NCI-H1048 (cell line): Measurements from ENCODE around the gene TRIM47.

Experiments used
- DNase-seq: peaks from one replicate; lab custom pipeline; 2025; lab: John Stamatoyannopoulos, UW

TRIM47 gene, protein sequence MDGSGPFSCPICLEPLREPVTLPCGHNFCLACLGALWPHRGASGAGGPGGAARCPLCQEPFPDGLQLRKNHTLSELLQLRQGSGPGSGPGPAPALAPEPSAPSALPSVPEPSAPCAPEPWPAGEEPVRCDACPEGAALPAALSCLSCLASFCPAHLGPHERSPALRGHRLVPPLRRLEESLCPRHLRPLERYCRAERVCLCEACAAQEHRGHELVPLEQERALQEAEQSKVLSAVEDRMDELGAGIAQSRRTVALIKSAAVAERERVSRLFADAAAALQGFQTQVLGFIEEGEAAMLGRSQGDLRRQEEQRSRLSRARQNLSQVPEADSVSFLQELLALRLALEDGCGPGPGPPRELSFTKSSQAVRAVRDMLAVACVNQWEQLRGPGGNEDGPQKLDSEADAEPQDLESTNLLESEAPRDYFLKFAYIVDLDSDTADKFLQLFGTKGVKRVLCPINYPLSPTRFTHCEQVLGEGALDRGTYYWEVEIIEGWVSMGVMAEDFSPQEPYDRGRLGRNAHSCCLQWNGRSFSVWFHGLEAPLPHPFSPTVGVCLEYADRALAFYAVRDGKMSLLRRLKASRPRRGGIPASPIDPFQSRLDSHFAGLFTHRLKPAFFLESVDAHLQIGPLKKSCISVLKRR

DNA sequence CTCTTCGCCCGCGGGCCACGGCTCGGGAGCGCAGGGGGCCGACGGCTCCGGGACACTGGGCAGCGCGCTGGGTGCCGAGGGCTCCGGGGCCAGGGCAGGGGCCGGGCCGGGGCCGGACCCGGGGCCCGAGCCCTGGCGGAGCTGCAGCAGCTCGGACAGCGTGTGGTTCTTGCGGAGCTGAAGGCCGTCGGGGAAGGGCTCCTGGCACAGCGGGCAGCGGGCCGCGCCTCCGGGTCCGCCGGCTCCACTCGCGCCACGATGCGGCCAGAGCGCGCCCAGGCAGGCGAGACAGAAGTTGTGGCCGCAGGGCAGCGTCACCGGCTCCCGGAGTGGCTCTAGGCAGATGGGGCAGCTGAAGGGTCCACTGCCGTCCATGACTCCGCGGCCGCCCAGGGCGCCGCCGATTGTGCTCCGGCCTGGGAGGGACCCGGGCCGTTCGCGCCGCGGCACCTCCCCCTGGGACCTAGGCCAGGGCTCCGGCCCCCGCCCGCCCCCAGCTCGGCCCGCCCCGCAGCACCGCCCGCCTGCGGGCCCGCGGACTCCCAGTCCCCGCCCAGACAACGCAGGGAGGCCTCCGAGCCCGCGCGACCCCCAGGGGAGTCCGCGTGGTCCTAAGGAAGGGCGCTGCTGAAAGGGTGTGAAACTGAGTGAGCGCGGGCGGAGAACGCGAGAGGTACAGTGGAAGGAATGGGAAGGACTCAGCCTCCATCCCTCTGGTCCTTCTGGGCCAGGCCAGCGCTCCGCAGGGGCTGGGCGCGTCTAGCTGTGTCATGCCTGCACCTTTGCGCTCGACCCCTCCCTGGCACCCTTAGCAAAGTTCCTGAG lies at the start of gene TRIM47:
Gene TRIM47 (minus strand): TSS at position 408 of the 825 bp plus-strand sequence. CDS start 33 bp downstream, at position 375.
- DNase-seq, result no peak

DNA sequence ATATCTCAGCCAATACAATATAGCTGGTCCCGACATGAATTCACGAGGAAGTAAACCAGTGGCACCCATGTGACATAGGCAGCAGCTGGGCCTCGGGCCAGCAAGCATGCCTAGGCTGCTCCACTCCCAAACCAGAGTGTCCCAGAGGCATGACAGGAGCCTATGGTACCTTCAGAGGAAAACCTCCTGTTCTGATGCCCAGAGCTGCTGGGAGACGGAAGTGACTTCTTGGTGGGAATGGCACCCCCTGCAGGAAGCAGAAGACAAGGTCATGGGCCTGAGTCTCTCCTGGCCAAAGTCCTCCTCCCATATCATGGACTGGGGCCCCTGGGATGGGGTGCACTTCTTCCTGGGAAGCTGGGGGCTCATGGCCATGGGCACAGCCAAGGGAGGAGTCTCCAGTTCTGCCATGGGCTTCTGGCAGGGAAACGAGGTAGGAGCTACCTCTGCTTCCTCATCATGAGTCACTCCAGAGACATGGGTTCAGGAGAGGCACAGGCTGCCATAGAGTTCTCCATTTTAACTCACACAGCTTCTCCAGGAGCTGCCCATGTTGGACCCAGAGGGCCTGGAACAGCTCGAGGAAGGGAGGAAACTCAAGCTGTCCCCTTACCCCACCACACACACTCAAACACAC lies 49.0 kb upstream of the TRIM47 start:
- no peak for DNase-seq

DNA sequence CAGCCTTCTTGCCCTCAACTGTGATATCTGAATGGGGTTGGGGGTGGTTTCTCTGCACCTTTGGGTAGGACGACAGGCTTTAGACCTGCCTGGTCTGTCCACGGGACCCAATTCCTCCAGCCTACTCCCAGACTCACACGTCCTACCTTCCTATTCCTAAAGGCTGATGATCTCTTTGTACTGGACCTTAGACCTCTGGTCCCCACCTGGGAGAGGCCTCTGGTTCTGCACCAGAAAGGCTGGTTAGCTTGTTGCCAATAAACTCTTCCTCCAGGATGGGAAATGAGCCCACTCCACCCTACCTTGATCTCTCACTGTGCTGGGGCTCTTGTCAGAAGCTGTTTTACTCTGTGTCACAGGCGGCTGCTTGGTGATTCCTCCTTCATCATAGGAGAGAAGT lies 48.1 kb upstream of the TRIM47 start:
- no peak for DNase-seq

DNA sequence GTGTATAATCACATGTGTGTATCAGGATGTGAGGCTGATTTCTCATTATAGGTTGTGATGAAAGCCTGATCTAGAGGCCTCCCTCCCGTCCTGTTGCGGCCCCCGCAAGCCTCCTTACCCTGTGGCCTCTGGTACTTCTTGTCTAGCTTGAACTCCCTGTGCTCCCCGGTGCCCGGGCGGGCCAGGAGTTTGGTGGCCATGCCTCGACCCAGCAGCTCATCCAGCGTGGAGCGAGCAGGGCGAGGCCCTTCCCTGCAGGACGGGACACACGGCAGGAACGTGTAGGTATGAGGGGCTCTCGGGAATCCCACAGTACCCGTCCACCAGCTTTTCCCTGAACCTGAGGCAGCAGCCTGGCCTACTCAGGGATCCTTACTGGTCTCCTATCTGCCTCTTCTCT lies 47.5 kb upstream of the TRIM47 start:
- DNase-seq, result no peak

DNA sequence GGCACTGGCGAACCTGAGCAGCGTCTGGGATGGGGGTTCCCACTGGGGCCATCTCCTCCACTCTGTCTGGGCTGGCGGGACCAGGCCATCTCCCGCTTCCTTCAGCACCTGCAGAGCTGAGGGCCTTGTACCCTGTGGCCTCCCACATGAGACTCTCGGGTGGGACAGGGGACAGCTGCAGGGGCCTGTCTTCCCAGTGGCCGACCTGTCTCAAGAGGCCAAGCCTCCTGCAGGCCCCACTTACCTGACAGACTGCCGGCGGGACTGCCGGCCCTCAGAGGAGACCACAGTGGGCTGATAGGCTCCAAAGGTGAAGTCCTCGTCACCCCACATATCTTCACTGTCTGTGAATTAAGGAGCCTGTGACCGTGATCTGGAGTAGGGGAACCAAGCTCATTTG lies 46.7 kb upstream of the TRIM47 start:
- DNase-seq, result no peak

DNA sequence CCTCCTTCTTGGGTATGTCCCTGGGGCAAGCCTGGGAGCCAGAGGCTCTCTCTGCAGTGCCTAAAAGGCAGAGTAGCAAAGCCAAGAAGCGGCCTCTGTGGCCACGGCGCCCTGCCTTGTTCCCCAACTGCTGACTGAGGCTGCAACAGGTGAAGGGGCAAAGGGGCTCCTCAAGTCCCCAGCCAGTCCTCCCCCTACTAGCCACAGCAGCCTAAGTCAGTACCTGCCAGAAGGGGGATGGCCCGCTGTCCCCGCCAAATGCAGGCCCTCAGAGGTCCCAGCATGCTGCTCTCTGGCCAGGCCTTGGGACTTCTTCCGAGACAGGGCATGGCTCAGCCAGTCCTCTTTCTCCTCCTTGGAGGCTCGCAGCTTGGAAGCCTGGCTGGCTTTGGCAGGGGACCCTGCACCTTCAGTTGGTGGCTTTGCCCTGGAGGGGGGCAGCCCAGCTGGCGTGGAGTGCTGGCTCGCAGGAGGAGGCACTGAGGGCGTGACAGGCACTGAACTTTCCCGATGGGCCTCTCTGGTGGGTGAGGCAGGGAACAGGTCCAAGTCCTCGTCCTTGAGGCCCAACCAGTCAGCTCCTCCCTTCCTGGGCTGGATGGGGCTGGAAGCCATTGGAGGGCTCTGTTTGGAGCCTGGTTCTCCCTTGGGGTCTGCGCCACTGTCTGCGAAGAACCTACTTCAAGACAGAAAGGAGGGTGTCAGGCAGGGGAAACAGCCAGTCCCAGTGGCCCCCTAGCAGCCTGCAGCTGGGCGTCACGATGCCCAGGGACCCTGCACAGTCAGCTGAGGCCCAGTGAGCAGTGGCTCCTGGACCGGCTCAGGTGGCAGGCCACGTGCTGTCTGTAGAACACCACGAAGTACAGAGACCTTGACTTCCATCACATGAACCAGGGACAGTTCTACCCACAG lies 44.8 kb upstream of the TRIM47 start:
- no peak for DNase-seq

DNA sequence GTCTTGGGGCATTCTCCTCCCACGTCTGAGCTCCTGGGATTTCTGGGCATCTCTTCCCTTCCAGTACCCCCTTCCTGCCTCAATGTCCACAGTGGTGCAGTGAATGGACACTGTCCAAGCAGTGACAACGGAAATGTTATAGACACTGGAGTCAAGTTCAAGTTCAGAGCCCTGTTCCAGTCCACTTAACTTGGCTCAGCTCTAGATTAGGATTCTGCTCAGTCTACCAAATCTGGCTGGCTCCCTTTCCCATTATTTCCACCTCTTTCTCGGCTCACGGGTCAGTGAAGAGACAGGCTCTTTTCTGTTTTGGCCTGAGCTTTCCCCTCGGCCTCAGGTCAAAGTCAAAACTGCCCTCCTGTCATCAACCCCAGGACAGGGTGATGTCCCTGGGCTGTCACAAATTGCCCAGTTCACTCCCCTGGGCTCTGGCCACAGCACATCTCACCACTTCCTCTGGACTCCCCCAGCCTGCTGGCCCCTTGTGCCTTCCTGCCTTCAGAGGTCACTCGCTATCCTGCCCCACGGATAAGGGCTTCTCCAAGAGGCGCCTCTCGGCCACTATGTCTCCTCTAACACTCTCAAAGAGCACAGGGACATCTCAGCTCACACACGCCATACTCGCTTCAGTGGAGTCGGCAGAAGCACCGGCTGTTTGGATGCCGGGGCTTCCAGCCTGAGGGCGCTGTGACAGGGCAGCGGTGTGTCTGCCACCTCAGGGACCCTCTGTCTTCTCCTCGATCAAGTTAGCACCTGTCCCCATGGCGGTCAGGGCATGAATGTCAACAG lies 44.0 kb upstream of the TRIM47 start:
- no peak for DNase-seq

DNA sequence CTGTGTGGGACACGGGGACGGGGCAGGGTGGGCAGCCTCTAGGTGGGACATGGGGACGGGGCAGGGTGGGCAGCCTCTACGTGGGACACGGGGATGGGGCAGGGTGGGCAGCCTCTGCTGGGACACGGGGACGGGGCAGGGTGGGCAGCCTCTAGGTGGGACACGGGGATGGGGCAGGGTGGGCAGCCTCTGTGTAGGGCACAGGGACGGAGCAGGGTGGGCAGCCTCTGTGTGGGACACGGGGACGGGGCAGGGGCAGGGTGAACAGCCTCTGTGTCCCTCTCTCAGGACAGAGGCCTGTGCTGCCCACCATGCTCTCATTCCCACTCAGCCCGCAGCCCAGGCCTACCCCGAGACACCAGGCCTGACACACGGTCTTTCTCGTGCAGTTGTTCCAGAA lies 43.2 kb upstream of the TRIM47 start:
- no peak for DNase-seq

DNA sequence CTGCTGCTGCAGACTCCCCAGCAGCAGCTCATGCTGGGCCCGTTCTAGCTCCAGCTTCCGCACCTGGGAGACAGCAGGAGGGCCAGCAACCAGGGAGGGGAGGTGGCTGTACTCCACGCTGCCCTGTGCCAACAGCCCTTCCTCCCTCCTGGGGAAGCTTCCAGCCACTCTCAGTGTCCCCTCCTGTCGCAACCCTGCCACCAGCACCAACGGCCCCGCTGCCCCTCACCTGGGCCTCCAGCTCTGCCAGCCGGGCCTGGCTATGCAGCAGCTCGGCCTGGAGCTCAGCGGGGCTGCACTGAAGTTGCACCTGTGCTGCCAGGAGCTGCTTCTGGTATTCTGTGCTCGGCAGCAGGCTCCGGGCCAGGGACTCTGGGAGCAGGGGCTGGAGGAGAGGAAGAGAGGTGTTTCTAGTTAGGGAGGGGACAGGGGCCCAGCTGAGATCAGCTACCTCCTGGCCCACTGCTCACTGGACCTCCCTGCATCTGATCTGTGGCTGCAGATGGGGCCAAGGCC lies 41.7 kb upstream of the TRIM47 start:
- no peak for DNase-seq

DNA sequence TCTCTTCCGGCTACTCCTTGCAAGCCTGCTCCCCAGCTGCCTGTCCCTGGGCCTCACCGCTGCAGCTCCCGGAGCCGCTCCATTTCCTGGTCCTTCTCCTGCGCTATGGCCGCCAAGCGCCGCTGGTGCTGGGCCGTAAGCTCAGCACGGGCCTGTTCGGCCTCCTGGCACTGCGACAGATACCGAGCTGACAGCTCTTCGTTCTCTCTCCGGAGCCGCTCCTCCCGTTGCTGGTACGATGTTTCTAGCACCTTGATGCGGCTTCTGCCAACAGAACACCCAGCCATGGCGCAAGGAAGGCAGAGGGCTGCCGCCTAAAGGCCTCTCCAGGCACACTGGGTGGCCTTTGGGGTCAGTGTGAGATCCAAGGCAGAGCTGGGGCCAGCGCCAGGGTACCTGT lies 41.2 kb upstream of the TRIM47 start:
- DNase-seq, result no peak

DNA sequence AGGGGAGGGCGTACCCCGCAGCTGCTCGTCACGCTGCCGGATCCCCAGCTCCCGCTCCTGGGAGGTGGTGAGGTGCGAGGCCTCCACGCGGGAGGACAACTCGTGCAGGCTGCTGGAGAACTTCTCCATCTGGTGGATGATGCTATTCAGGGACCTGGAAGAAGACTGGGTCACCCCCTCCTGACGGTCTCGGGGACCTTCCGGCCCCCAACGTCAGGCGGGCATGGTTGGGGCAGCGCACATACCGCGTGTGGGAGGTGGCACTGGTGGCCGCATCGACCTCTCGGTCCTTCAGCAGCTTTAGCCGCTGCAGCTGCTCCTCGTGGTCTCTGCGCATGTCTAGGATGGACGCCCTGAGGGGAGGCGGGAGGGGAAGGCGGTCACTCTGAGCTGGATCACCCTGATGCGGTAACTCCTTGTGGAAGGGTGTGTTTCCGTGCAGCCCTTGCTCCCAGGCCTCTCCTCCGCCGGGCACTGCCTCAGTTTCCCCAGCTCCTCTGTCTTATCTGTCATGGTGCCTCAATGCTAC lies 39.6 kb upstream of the TRIM47 start:
- no peak for DNase-seq

DNA sequence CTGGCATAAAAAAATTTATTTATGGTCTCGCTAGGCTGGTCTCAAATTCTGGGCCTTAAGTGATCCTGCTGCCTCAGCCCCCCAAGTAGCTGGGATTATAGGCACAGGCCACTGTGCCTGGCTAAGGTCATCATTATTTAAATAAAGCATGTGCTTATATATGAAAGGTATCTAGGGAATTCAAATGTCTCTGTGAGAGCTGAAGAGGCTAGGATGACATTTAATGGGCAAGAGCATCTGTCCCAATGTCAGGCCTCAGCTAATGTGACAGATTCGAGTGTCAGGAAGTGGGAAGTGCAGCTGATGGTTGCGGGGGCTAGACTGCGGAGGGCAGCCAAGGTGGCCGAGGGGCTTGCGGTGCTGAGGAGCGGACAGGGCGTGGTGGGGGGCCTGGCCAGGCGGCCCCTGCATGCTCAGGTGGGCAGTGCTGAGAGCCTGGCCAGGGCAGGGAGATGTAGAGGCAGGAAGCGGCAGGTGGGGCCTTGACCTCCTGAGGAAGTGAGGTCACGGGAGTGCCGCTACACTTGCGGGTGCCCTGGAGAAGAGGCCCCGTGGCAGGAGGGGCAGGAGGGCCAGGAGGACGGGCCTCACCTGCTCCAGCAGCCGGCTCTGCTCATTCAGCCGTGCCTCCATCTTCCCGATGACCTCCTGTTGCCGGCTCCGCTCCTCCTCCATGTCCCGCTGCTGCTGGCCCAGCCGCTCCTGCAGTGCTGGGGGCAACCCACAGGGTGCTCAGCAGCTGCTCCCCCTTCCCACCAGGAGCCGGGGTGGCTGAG lies 38.9 kb upstream of the TRIM47 start:
- DNase-seq, result no peak

DNA sequence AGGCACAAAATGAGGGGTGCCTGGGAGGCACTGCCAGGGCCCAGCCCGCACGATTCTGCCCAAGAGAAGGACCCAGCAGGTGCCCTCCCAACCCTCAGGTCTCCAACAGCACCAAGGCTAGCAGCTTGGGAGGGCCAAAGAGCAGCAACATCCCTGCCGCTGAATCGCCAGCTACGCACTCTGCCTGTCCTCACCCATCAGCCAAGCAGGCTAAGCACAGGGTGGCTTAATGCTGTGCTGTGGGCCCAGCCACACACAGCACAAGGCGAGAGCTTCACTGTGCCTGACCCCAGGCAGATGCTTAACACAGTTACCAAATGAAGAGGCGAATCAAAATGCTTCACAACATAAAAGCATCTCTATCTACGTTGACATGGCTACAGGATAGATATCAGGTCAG lies 36.9 kb upstream of the TRIM47 start:
- no peak for DNase-seq

DNA sequence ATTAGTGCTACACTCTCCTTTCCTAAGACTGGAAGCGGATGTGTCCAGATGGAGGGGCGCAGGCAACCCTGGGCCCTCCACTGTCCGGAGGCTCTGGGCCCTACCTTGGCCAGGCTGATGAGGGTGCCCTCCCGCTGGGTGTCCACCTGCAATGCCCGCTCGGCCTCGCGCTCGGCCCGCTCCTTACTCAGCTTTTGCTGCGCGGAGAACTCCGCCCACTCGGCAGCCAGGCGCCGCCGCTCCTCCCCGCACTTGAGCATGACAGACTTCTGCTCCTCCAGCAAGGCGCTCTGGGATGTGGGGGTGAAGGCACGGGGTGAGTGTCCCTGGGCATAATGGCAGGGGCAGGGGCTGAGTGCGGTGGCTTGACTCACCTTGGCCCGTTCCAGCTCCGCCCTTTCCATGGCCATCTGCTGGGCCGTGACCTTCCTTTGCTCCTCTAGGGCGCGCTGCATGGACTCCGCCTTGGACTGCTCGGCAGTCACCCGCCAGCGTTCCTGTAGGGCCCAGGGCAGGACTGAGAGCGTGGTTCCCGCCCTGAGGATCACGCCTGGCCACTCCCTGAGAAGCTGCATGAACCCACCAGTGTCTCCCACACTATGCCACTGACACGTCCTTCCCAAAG lies 36.4 kb upstream of the TRIM47 start:
- no peak for DNase-seq

DNA sequence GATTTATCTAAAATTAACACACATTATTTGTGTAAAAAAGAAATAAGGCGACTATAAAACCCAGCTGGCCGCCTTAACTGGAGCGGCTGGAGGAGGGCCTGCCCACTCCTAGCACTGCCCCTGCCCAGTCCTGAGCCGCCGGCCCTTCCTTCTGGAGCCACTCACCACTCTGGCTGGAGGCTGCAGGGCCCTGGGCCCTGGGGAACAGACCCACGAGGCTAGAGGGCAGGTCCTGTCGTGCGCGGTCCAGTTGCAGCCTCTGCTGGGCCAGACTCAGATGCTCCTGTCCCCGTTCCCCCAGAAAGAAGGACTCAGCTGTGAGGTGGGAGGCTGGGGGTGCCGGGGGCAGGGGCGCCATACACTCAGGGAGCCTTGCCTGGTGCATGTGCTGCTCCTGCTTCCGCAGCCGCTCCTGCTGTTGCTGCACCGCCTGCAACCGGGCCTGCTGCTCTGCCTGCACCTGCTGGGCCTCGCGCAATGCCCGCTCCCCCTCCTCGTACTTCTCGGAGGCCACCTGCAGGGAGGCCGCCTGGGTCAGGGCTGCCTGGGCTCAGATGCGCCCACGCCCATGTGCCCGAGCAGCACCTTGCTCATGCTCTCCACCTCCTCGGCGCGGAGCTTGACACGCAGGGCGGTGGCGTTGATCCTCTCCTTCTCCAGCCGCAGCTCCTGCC lies 35.3 kb upstream of the TRIM47 start:
- no peak for DNase-seq

DNA sequence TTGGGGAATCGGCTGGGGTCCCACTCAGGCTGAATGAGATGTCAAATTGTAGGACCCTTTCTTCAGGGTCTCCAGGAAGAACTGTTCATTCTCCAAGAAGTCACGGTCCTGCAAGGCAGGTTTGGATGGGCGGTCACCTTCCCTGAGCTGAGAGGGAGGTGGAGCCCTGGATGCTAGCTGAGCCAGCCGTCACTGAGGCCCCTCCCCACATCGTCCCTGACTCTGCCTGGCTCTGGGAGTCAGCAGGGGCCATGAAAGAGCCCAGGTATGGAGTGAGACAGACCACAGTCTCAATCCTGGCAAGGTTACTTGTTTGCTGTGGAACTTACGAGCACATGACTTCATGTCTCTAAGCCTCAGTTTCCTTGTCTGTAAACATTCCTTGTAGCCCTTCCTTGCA lies 32.3 kb upstream of the TRIM47 start:
- DNase-seq, result no peak

DNA sequence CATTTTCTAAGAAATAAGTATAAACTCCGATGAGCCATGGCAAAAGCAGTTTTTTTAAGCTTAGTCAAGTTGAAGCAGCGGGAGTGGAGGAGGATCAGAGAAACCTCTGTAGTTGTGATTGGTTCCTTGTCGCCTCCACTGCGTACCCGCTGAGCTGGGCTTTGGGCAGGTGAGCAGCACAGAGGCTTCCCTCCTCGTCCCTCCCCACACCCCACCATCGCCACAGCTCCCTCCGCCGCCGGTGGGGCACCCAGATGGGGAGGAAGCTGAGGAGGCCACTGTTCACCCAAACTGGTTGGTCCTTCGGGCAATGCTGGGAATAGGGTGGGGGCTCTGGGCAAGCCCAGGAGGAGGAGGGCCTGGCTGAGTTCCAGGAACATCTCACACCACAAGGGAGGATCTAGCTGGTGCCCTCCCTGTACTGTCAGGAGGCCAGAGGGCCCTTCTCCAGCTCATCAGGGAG lies 31.5 kb upstream of the TRIM47 start:
- no peak for DNase-seq
